HUES48 (cell line): ENCODE results near the gene ST13.

Source experiments
- H3K27ac ChIP-seq: one replicate; pipeline ENCODE4 v1.7.0; 2013; ENCODE audit warnings: low read depth, low read length, inconsistent platforms
- H3K27me3 ChIP-seq: 2 replicates; pipeline ENCODE4 v1.6.1; 2013; ENCODE audit warnings: mild to moderate bottlenecking, low read length; ENCODE audit not compliant: control insufficient read depth, insufficient read depth
- H3K36me3 ChIP-seq: 2 replicates; pipeline ENCODE4 v1.6.1; 2013; ENCODE audit warnings: low read length; ENCODE audit not compliant: control insufficient read depth, insufficient read depth
- H3K4me1 ChIP-seq: 2 replicates; pipeline ENCODE4 v1.6.1; 2013; ENCODE audit warnings: mild to moderate bottlenecking, low read length; ENCODE audit not compliant: control insufficient read depth, insufficient read depth
- H3K4me3 ChIP-seq: 2 replicates; pipeline ENCODE4 v1.5.1; 2013; ENCODE audit warnings: mild to moderate bottlenecking, low read depth, low read length
- H3K9ac ChIP-seq: 2 replicates; pipeline ENCODE4 v1.6.1; 2013; ENCODE audit warnings: mild to moderate bottlenecking, low read depth, low read length, moderate library complexity
- H3K9me3 ChIP-seq: 2 replicates; pipeline ENCODE4 v1.6.1; 2013; ENCODE audit warnings: low read length; ENCODE audit not compliant: control insufficient read depth, insufficient read depth

The ST13 gene

GRCh38 chr22:40813912-40814315 lies 42.5 kb downstream of the ST13 start:
- no peaks in the 10 kb centered on the region for H3K27me3 ChIP-seq
- no peak overlapping the region for H3K9ac ChIP-seq
- H3K27ac ChIP-seq, result no peak overlapping the region
- no peaks in the 10 kb centered on the region for H3K9me3 ChIP-seq
- no peak overlapping the region for H3K4me3 ChIP-seq
- H3K4me1 ChIP-seq, result no peaks in the 10 kb centered on the region
- H3K36me3 ChIP-seq, result peaks cover 12% of the 10 kb centered on the region

GRCh38 chr22:40808018-40808841 lies 48.2 kb downstream of the ST13 start:
- Histone ChIP-seq H3K9ac (no peak overlapping the region), H3K4me3 (no peak overlapping the region)

GRCh38 chr22:40806711-40807110 lies 49.7 kb downstream of the ST13 start:
- Histone ChIP-seq H3K36me3 (peaks cover 3% of the 10 kb centered on the region), H3K27ac (no peak overlapping the region), H3K9ac (no peak overlapping the region), H3K27me3 (no peaks in the 10 kb centered on the region), H3K9me3 (no peaks in the 10 kb centered on the region), H3K4me1 (no peaks in the 10 kb centered on the region), H3K4me3 (no peak overlapping the region)

More at GRCh38 chr22:40808018-40808841, 48.2 kb downstream of the ST13 start:
- H3K27ac ChIP-seq, result no peak overlapping the region
- peaks cover 3% of the 10 kb centered on the region for H3K36me3 ChIP-seq
- H3K9me3 ChIP-seq, result no peaks in the 10 kb centered on the region
- no peaks in the 10 kb centered on the region for H3K4me1 ChIP-seq
- H3K27me3 ChIP-seq, result no peaks in the 10 kb centered on the region

- Histone ChIP-seq H3K27me3 (no peaks in the 10 kb centered on the region), H3K4me1 (no peaks in the 10 kb centered on the region), H3K9me3 (no peaks in the 10 kb centered on the region), H3K9ac (no peak overlapping the region), H3K4me3 (no peak overlapping the region), H3K27ac (no peak overlapping the region), H3K36me3 (no peaks in the 10 kb centered on the region; the same call in 1 of the 2 replicates)
These were observed 50.7 kb downstream of the ST13 start for GRCh38 chr22:40805699-40806203.

- no peak overlapping the region for H3K27ac ChIP-seq
- no peaks in the 10 kb centered on the region; the same call in 1 of the 2 replicates for H3K36me3 ChIP-seq
- H3K9ac ChIP-seq, result no peak overlapping the region
- no peaks in the 10 kb centered on the region for H3K4me1 ChIP-seq
- H3K27me3 ChIP-seq, result no peaks in the 10 kb centered on the region
- no peak overlapping the region for H3K4me3 ChIP-seq
- H3K9me3 ChIP-seq, result no peaks in the 10 kb centered on the region
These were observed 51.2 kb downstream of the ST13 start for GRCh38 chr22:40805239-40805638.

- Histone ChIP-seq H3K27me3 (no peaks in the 10 kb centered on the region), H3K27ac (no peak overlapping the region), H3K4me3 (no peak overlapping the region), H3K9ac (no peak overlapping the region), H3K4me1 (no peaks in the 10 kb centered on the region), H3K36me3 (no peaks in the 10 kb centered on the region; the same call in 1 of the 2 replicates), H3K9me3 (no peaks in the 10 kb centered on the region)
These were observed 53.1 kb downstream of the ST13 start for GRCh38 chr22:40803321-40803720.

GRCh38 chr22:40799008-40799407 lies 57.4 kb downstream of the ST13 start:
- H3K9ac ChIP-seq, result no peak overlapping the region
- peaks cover 10% of the 10 kb centered on the region for H3K36me3 ChIP-seq
- H3K9me3 ChIP-seq, result no peaks in the 10 kb centered on the region
- no peaks in the 10 kb centered on the region for H3K4me1 ChIP-seq
- H3K27ac ChIP-seq, result no peak overlapping the region
- no peaks in the 10 kb centered on the region for H3K27me3 ChIP-seq
- H3K4me3 ChIP-seq, result no peak overlapping the region

GRCh38 chr22:40797427-40797826 lies 59.0 kb downstream of the ST13 start:
- Histone ChIP-seq H3K9ac (no peak overlapping the region), H3K27ac (no peak overlapping the region), H3K4me3 (no peak overlapping the region), H3K9me3 (no peaks in the 10 kb centered on the region), H3K36me3 (peaks cover 23% of the 10 kb centered on the region), H3K4me1 (no peaks in the 10 kb centered on the region), H3K27me3 (no peaks in the 10 kb centered on the region)

- Histone ChIP-seq H3K4me3 (no peak overlapping the region), H3K36me3 (peaks cover 51% of the 10 kb centered on the region), H3K9ac (no peak overlapping the region), H3K27ac (no peak overlapping the region), H3K9me3 (no peaks in the 10 kb centered on the region), H3K27me3 (no peaks in the 10 kb centered on the region), H3K4me1 (no peaks in the 10 kb centered on the region)
These were observed 64.0 kb downstream of the ST13 start for GRCh38 chr22:40792451-40792850.

- Histone ChIP-seq H3K9me3 (no peaks in the 10 kb centered on the region), H3K27ac (no peak overlapping the region), H3K36me3 (peaks cover 57% of the 10 kb centered on the region), H3K4me3 (no peak overlapping the region), H3K4me1 (no peaks in the 10 kb centered on the region), H3K9ac (no peak overlapping the region), H3K27me3 (no peaks in the 10 kb centered on the region)
These were observed 65.2 kb downstream of the ST13 start for GRCh38 chr22:40791241-40791640.

- no peak overlapping the region for H3K27ac ChIP-seq
- no peak overlapping the region for H3K4me3 ChIP-seq
- no peaks in the 10 kb centered on the region for H3K27me3 ChIP-seq
- no peaks in the 10 kb centered on the region for H3K9me3 ChIP-seq
- H3K9ac ChIP-seq, result no peak overlapping the region
- H3K36me3 ChIP-seq, result peaks cover 62% of the 10 kb centered on the region
- H3K4me1 ChIP-seq, result no peaks in the 10 kb centered on the region
These were observed 67.3 kb downstream of the ST13 start for GRCh38 chr22:40789131-40789530.
